ENCODE results near the gene C1orf21.

C1orf21 gene

DNA sequence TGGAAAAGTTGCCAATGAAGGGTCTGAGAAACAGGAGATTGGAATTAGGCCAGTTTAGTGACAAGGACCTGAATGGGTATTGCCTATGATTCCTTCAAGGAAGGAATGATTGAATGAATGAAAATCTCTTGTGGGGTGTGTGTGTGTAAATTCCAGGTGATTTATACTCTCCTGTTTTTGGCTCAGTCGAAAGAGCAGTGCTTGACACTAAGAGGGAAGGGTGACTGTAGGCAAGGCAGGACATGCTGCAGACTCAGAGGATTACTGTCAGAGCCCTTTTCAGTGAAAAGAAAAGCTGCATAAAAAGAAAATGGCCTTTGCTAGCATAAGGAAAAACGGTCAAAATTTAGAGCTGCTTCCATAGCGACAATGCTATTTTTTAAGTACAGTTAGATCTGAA, 30.1 kb downstream of the C1orf21 start:
- DNase-seq: no peak

DNA sequence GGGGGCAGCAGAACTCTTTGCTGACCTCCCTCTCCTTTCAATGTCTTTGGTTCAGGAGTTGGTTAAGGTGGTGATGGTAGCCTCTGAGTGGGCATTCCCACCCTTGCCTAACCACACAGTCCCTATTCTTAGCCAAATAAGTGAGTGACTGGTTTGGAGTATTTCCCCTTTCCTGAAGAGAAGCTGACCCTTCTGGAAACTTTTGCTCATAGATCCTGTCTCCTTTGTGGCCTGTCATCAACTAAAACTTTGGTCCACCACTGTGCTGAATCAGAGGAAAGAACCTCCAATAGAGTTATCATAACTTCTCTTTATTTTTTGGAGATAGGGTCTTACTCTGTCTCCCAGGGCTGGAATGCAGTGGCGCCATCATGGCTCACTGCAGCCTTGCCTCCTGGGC, 31.1 kb downstream of the C1orf21 start:
- DNase-seq: peak; percentile 13

DNA sequence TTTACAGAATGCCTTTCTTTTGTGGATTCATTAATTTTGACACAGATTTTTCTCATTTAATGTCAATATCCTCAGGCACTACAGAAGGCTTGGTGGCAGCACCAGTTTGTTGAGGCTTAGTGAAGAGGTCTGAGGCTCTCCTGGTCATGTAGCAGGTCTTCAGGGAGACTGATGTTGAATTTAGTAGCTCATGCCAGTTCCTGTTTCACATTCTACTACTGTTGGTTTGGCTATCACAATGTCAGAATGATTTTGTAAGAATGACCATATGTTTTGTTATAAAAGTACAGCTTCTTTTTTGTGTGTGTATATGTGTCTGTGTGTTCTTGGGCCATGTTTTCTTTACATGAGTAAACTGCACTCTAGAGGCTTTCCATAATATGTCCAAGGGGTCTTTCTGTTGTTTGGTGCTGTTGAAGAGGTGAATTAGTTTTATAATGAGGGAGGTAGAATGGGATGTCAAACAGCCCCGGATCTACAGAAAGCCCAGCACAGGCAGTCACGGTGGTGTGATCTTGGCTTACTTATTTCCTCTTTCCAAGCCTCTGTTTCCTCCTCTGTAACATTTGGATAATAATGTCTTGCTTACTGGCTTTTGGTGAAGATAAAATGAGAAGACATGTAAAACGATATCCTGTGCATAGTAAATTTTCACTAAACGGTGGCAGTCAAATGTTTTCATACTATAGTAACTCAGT, 32.0 kb downstream of the C1orf21 start:
- no peak for DNase-seq

- no peak for DNase-seq
These were observed 32.7 kb downstream of the C1orf21 start for GRCh38 chr1:184419350-184420161.

- DNase-seq: no peak
These were observed 35.8 kb downstream of the C1orf21 start for GRCh38 chr1:184422490-184423233.

DNA sequence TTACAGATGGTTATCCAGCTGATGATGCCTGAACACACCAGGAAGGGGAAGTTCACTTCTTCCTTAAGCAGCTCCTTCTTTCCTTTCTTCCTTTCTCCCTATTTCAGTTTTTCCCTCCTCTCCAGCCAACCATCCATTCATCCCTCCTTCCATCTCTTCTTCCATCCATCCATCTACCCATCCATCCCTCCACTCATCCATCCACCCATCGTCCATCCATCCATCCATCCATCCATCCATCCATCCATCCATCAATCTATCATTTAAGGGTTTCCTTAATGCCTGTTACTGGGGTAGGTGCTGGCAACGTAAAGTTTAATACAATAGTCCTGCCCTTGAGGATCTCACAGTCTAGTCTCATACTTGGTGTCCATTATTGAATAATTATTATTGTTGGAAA, 36.8 kb downstream of the C1orf21 start:
- DNase-seq: no peak

GRCh38 chr1:184424157-184424556, 37.3 kb downstream of the C1orf21 start:
- DNase-seq: no peak

DNA sequence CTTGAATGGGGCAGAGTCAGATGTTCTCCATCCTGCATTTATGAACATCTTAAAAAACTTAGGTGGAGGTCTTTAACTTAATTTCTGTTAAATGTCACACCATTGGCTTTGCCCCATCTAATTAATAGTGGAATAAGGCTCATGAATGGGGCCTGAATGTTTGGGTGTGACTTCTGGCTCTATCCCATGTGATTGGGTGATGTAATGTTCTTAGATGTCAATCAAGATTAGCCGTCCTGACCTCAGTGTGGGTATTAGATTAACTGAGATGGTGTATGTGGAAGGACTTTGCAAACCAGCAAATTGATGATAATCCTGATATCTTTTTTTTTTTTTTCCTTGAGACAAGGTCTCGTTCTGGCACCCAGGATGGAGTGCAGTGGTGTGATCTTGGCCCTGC, 38.1 kb downstream of the C1orf21 start:
- DNase-seq: no peak

DNA sequence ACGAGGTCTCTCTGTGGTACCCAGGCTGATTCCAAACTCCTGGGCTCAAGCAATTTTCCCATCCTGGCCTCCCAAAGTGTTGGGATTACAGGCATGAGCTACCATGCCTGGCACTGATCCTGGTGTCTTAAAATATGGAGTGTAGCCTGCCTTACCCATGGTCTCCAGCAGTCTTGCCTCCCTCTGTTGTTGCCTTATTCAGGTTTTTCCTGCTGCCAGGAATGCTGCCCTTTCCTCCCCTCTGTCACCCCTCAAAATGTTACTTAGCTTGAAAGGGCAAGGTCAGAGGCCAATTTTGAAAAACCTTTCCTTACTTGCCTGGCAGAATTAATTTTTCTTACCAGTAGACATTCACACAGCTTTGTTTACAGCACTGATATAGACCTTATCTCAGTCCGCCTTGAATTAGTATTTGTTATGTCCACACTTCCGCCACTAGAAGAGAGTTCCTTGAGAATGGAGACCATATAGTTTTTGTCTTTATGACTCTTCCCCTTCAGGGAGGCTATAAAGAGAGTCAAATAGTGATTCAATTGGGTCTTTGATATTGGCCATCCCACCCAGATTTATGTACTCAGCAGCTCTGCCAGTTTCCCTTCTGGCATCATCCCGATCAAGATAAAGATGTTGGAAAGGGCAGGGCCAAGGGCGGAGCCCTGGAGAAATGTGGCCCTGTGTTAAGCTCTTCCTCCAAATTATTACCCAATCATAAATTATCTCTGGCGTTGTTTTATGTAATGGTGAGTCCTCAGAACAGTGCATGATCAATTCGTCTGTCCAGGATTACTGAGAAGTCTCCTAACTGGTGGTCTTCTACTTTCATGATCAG, 38.8 kb downstream of the C1orf21 start:
- DNase-seq: no peak

GRCh38 chr1:184426278-184426674, 39.4 kb downstream of the C1orf21 start:
- DNase-seq: no peak

DNA sequence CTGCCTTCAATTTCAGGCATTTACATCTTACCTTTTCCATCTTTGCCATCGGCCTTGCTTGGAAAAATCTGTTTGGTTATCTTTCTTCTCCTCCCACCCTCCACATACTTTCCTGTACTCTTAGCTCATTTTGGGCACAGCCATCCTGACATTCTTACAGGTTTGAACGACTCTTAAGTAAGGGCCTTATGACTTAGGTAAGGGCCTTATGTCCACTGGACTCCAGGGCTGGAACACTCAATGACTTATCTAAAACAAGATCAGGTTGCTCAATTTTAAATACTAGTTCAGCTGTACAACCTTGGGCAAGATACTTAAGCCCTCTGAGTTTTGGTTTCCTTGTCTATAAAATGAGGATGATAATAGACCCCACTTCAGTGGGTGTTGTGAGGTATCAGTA, 40.9 kb downstream of the C1orf21 start:
- DNase-seq: no peak

DNA sequence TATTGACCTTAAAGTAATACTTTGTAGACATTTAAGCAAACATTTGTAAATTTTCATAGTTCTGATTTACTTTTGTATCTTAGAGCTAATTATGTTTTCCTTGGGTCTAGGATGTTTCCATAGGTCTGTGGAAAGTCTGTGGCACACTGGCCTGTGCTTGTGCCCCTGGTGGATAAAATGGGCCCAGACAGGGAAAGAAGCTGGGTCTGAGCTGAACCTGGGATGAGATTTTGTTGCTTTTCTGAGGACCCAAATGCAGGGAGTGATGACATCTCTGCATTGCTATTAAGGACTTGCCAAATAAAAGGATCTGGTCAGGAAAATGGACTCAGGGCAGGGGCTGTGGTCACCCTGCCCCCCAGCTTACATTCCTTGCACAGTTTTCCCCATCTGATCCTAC, 41.8 kb downstream of the C1orf21 start:
- DNase-seq: no peak

GRCh38 chr1:184429335-184429734, 42.5 kb downstream of the C1orf21 start:
- DNase-seq: no peak

- no peak for DNase-seq
These were observed 47.2 kb downstream of the C1orf21 start for GRCh38 chr1:184433956-184434502.

DNA sequence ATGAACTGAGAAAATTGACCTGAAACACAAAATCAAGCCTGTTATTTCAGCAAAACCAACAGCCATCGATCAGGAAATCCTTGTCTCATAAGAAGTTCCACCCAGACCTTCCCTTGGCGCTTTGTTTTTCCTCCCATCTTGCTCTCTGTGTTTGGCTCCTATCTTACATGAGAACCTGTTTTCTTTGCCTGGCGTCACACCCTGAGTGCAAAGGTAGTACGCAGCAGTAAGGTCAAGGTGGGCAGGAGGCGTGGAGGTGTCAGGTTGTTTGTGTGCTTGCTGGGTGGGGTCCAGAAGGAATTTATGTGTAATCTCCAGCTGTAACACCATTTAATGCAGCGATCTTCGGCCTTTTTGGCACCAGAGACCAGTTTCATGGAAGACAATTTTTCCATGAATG, 50.5 kb downstream of the C1orf21 start:
- DNase-seq: no peak

DNA sequence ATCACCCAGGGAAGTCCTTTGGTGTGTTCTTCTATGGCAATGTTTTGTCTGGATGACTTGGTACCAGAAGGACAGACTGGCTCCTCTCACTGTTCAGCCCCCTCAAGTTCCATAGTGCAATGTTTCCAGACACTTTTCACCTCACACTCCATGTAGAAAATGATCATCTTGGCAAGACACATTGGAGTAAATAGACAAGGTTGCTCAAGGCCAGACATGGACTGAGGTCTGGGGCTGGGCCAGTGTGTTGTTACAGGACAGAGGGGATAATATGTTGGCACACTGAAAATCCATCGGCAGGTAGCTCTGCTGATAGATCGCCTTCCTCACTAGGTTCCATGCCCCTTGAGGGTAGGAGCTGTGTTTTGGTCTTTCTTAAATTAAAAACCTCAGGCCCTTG, 51.5 kb downstream of the C1orf21 start:
- no peak for DNase-seq

DNA sequence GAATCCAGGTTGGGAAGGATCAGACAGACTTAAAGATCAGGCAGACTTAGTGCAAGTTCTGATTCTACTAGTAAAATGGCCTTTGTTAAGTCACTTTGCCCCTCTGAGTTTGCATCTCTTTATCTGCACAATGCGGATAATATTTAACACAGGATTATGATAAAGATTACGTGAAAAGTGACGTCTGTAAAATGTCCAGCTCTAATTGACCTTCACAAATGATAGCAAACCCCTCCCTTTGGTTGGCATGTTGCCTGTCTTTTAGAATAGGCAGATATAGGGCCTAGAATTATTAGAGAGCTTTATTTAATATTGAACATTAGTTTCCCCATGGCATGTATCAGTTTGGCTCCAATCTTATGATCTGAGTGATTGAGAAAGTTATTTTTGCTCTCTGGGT, 55.4 kb downstream of the C1orf21 start:
- no peak for DNase-seq

- DNase-seq: no peak
These were observed 56.4 kb downstream of the C1orf21 start for GRCh38 chr1:184443201-184443600.

- DNase-seq: no peak
These were observed 56.8 kb downstream of the C1orf21 start for GRCh38 chr1:184443624-184444023.

GRCh38 chr1:184445997-184446396, 59.2 kb downstream of the C1orf21 start:
- DNase-seq: no peak

- no peak for DNase-seq
These were observed 60.9 kb downstream of the C1orf21 start for GRCh38 chr1:184447651-184448185.

- no peak for DNase-seq
These were observed 63.1 kb downstream of the C1orf21 start for GRCh38 chr1:184449916-184450315.
